Hypothalamus (tissue), 51 donors: ENCODE results near the gene TST.

ENCODE experiments used
- DNase-seq, 51 donors: peaks; one replicate each; lab custom pipeline; 2025; lab: John Stamatoyannopoulos, UW

The TST gene

GRCh38 chr22:37017356-37017755, 1.9 kb downstream of the TST start:
- peak in 2 of 51 donors; percentile 25 to 32 for DNase-seq

- no peak for DNase-seq
These were observed 2.9 kb downstream of the TST start for GRCh38 chr22:37016134-37016910.

- DNase-seq, result no peak
These were observed 3.7 kb downstream of the TST start for GRCh38 chr22:37015587-37015878.

- DNase-seq, result no peak
These were observed 4.2 kb downstream of the TST start for GRCh38 chr22:37014835-37015586.

GRCh38 chr22:37014415-37014806, 4.8 kb downstream of the TST start:
- DNase-seq, result no peak

- no peak for DNase-seq
These were observed 6.3 kb downstream of the TST start for GRCh38 chr22:37012956-37013355.

- peak in 25 of 51 donors; percentile 11 to 70 (median 44) for DNase-seq
These were observed 6.9 kb downstream of the TST start for GRCh38 chr22:37012262-37012904.

GRCh38 chr22:37011472-37011871, 7.8 kb downstream of the TST start:
- no peak for DNase-seq

- DNase-seq, result no peak
These were observed 8.3 kb downstream of the TST start for GRCh38 chr22:37010976-37011375.

GRCh38 chr22:37010174-37010573, 9.1 kb downstream of the TST start:
- no peak for DNase-seq

- no peak for DNase-seq
These were observed 9.8 kb downstream of the TST start for GRCh38 chr22:37009490-37009889.

GRCh38 chr22:37008365-37008764, 10.9 kb downstream of the TST start:
- DNase-seq, result no peak

GRCh38 chr22:37007651-37008050, 11.6 kb downstream of the TST start:
- no peak for DNase-seq

- peak in 2 of 51 donors; percentile 16 to 24 for DNase-seq
These were observed 16.6 kb downstream of the TST start for GRCh38 chr22:37002633-37003032.

- DNase-seq, result no peak
These were observed 17.4 kb downstream of the TST start for GRCh38 chr22:37001826-37002225.

GRCh38 chr22:37000676-37001534, 18.3 kb downstream of the TST start:
- DNase-seq, result no peak

- no peak for DNase-seq
These were observed 19.8 kb downstream of the TST start for GRCh38 chr22:36999463-36999862.

- no peak for DNase-seq
These were observed 20.5 kb downstream of the TST start for GRCh38 chr22:36998620-36999351.

GRCh38 chr22:36997746-36998145, 21.5 kb downstream of the TST start:
- DNase-seq, result no peak

- DNase-seq, result no peak
These were observed 28.0 kb downstream of the TST start for GRCh38 chr22:36991206-36991605.
